ENCODE measurements around the gene OR4K1.
"Not testable (repeated sequence)": the region's sequence is repeated elsewhere in the genome, so short reads cannot be mapped to it uniquely, and the experiment has no call there.

OR4K1 gene

DNA sequence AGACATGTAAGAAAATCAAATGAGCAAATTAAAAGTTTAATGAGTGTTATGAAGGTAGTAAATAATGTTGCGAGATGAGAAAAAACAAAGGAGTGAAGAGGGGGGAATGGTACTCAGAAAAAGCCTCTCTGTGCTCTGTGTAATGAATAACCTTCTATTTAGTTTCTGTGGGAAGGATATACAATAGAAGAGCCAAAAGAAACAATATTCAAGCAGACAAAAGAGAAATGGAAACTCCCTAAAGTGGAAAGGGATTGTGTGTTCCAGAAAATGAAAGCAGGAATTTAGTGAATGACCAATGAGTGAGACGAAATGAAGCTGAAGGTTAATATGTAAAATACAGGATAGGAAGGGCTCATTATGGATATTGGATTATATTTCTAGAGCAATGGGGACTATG, 18.5 kb downstream of the OR4K1 start:
- Histone ChIP-seq H3K27me3 (ENCODE audit: insufficient read depth, low read depth) (no peaks in the 10 kb centered on the region), H4K20me1 (ENCODE audit: insufficient read depth) (no peaks in the 10 kb centered on the region), H3K27ac (no peak overlapping the region), H3K4me2 (no peak overlapping the region), H3K4me3 (IDR thresholded peaks at IDR 0.05; ENCODE audit: insufficient read depth, low read depth, low read length) (no peak overlapping the region), H3K9ac (no peak overlapping the region), H2AFZ (ENCODE audit: low read depth) (no peak overlapping the region), H3K4me1 (ENCODE audit: low read depth, poor library complexity, severe bottlenecking) (no peaks in the 10 kb centered on the region), H3K36me3 (ENCODE audit: insufficient read depth) (no peaks in the 10 kb centered on the region), H3K79me2 (ENCODE audit: insufficient read depth, low read depth) (no peaks in the 10 kb centered on the region)
- TF ChIP-seq, protein P1, sequence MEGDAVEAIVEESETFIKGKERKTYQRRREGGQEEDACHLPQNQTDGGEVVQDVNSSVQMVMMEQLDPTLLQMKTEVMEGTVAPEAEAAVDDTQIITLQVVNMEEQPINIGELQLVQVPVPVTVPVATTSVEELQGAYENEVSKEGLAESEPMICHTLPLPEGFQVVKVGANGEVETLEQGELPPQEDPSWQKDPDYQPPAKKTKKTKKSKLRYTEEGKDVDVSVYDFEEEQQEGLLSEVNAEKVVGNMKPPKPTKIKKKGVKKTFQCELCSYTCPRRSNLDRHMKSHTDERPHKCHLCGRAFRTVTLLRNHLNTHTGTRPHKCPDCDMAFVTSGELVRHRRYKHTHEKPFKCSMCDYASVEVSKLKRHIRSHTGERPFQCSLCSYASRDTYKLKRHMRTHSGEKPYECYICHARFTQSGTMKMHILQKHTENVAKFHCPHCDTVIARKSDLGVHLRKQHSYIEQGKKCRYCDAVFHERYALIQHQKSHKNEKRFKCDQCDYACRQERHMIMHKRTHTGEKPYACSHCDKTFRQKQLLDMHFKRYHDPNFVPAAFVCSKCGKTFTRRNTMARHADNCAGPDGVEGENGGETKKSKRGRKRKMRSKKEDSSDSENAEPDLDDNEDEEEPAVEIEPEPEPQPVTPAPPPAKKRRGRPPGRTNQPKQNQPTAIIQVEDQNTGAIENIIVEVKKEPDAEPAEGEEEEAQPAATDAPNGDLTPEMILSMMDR (conservative IDR thresholded peaks at IDR 0.05; ENCODE audit: low read depth, low read length), result no peak

DNA sequence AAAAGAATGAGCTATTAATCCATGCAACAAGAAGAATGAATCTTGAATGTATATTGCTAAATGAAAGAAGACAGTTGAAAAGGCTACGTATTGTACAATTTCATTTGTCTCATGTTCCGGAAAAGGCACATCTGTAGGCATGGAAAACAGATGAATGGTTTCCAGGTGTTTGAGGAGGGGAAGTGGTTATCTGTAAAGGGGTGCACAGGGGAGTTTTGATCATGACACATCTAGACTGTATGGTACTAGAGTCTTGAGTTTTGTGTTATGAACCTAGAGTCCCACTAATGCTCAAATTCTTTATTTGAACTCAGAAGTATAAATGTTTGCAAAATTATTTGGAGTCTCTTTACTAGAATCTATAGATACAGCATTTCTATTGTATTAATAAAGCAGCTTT, 39.0 kb downstream of the OR4K1 start:
- H3K9ac ChIP-seq; H3K36me3 ChIP-seq (ENCODE audit: insufficient read depth); H3K4me3 ChIP-seq (IDR thresholded peaks at IDR 0.05; ENCODE audit: insufficient read depth, low read depth, low read length); H4K20me1 ChIP-seq (ENCODE audit: insufficient read depth); H3K4me2 ChIP-seq; H2AFZ ChIP-seq (ENCODE audit: low read depth); H3K27ac ChIP-seq; H3K27me3 ChIP-seq (ENCODE audit: insufficient read depth, low read depth); H3K79me2 ChIP-seq (ENCODE audit: insufficient read depth, low read depth); H3K4me1 ChIP-seq (ENCODE audit: low read depth, poor library complexity, severe bottlenecking): not testable (repeated sequence)

DNA sequence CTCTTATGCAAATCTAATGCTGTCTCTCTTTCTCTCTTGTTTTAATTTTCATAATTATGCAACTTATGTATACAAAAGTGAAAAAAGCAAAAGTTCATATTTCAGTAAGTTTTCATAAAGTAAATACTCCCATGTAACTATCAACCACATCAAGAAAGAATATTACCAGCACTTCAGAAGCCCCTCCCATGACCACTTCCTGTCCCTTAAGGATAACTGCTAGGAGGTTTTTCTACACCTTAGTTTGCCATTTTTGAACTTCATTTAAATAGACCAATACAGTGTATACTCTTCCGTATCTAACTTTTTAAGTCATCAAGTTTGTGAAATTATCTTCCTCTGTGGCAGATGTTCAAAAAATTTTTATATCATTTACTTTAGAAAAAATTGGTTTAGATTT, 44.1 kb downstream of the OR4K1 start:
- H3K36me3 ChIP-seq (ENCODE audit: insufficient read depth), result no peaks in the 10 kb centered on the region
- no peak overlapping the region for H3K9ac ChIP-seq
- TF ChIP-seq, protein P1 (conservative IDR thresholded peaks at IDR 0.05; ENCODE audit: low read depth, low read length), result no peak
- H4K20me1 ChIP-seq (ENCODE audit: insufficient read depth), result no peaks in the 10 kb centered on the region
- H3K27ac ChIP-seq, result no peak overlapping the region
- no peak overlapping the region for H3K4me2 ChIP-seq
- no peak overlapping the region for H2AFZ ChIP-seq (ENCODE audit: low read depth)
- H3K4me1 ChIP-seq (ENCODE audit: low read depth, poor library complexity, severe bottlenecking), result no peaks in the 10 kb centered on the region
- H3K27me3 ChIP-seq (ENCODE audit: insufficient read depth, low read depth), result no peaks in the 10 kb centered on the region
- no peak overlapping the region for H3K4me3 ChIP-seq (IDR thresholded peaks at IDR 0.05; ENCODE audit: insufficient read depth, low read depth, low read length)
- no peaks in the 10 kb centered on the region for H3K79me2 ChIP-seq (ENCODE audit: insufficient read depth, low read depth)

DNA sequence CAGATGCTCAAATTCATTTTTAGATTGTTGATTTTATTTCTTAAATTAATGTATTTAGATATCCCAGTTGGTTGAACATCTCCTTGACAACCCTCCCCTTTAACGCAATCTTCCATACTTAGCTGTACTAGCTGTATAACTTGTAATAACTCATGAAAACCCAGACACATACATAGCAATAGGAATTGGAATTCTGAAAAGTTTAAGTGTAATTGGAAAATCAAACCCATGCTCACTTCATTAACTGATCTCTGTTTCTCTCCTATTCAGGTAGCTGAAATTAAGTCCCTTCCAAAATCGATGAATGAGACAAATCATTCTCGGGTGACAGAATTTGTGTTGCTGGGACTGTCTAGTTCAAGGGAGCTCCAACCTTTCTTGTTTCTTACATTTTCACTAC, 44.6 kb downstream of the OR4K1 start, which contains the start of gene OR4K15:
Gene OR4K15 (plus strand): TSS at position 301 of the 400 bp plus-strand sequence. CDS start 0 bp downstream, at position 301.
- TF ChIP-seq, protein P1 (conservative IDR thresholded peaks at IDR 0.05; ENCODE audit: low read depth, low read length), result no peak
- no peaks in the 10 kb centered on the region for H3K4me1 ChIP-seq (ENCODE audit: low read depth, poor library complexity, severe bottlenecking)
- no peak within 1 kb of the TSS for H3K9ac ChIP-seq

More for the DNA sequence above, 44.6 kb downstream of the OR4K1 start, which contains the start of gene OR4K15:
- H3K79me2 ChIP-seq (ENCODE audit: insufficient read depth, low read depth), result no peaks in the 10 kb centered on the region
- H2AFZ ChIP-seq (ENCODE audit: low read depth), result no peak within 1 kb of the TSS
- H3K4me3 ChIP-seq (IDR thresholded peaks at IDR 0.05; ENCODE audit: insufficient read depth, low read depth, low read length), result no peak within 1 kb of the TSS
- H3K36me3 ChIP-seq (ENCODE audit: insufficient read depth), result no peaks in the 10 kb centered on the region
- no peaks in the 10 kb centered on the region for H4K20me1 ChIP-seq (ENCODE audit: insufficient read depth)
- no peaks in the 10 kb centered on the region for H3K27me3 ChIP-seq (ENCODE audit: insufficient read depth, low read depth)
- H3K4me2 ChIP-seq, result no peak within 1 kb of the TSS
- no peak within 1 kb of the TSS for H3K27ac ChIP-seq
